ENCODE results near the gene TXNRD2. TPM values are rescaled to one million over a fixed set of nuclear protein-coding genes. Genes with fewer than 3 reads are reported as not detected.

The TXNRD2 gene
- total and polyA plus RNA-seq, 2 experiments from 2014 or later, result 11.2 to 12.4 TPM

GRCh38 chr22:19842393-19843106 is 99.1 kb downstream of the TXNRD2 start (continued):
- no peak for TF ChIP-seq REST (IDR thresholded peaks at IDR 0.05; ENCODE audit: unreplicated experiment)
- TF ChIP-seq CREB1 (CRISPR knock-in tag; IDR thresholded peaks at IDR 0.05; ENCODE audit: low read depth), result no peak
- no peak for TF ChIP-seq ZNF462 (CRISPR knock-in tag; IDR thresholded peaks at IDR 0.05)
- no peak for TF ChIP-seq NANOG (IDR thresholded peaks at IDR 0.05; ENCODE audit: borderline replicate concordance)
- TF ChIP-seq POLR2AphosphoS5 (IDR thresholded peaks at IDR 0.05; ENCODE audit: low read depth), result no peak
- TF ChIP-seq EZH2phosphoT487 (IDR thresholded peaks at IDR 0.05; ENCODE audit: unreplicated experiment), result no peak
